ENCODE measurements around the gene TINCR.
A peak's percentile ranks its signal among the peaks of the same experiment; 100 is the strongest.

Gene TINCR

GRCh38 chr19:5534787-5535586, 32.8 kb downstream of the TINCR start:
- no peaks in the 10 kb centered on the region for H3K36me3 ChIP-seq (ENCODE audit: insufficient read depth)
- H2AFZ ChIP-seq (ENCODE audit: low read depth) = no peak overlapping the region
- H3K4me3 ChIP-seq (IDR thresholded peaks at IDR 0.05; ENCODE audit: insufficient read depth, low read depth, low read length) = no peak overlapping the region
- H3K9ac ChIP-seq = no peak overlapping the region
- TF ChIP-seq CTCF (conservative IDR thresholded peaks at IDR 0.05; ENCODE audit: low read depth, low read length) = peak; percentile 82
- no peak overlapping the region for H3K27ac ChIP-seq
- H4K20me1 ChIP-seq (ENCODE audit: insufficient read depth) = no peaks in the 10 kb centered on the region
- peaks cover 26% of the 10 kb centered on the region; the same call in 1 of the 2 replicates for H3K27me3 ChIP-seq (ENCODE audit: insufficient read depth, low read depth)
- no peak overlapping the region for H3K4me2 ChIP-seq
- H3K4me1 ChIP-seq (ENCODE audit: low read depth, poor library complexity, severe bottlenecking) = no peaks in the 10 kb centered on the region
- no peaks in the 10 kb centered on the region for H3K79me2 ChIP-seq (ENCODE audit: insufficient read depth, low read depth)

- H3K9ac ChIP-seq = no peak overlapping the region
- H3K27ac ChIP-seq = no peak overlapping the region
- no peak overlapping the region for H3K4me3 ChIP-seq (IDR thresholded peaks at IDR 0.05; ENCODE audit: insufficient read depth, low read depth, low read length)
- H2AFZ ChIP-seq (ENCODE audit: low read depth) = no peak overlapping the region
- no peaks in the 10 kb centered on the region for H3K36me3 ChIP-seq (ENCODE audit: insufficient read depth)
- peaks cover 42% of the 10 kb centered on the region; the same call in 1 of the 2 replicates for H3K27me3 ChIP-seq (ENCODE audit: insufficient read depth, low read depth)
- H3K4me2 ChIP-seq = no peak overlapping the region
- no peaks in the 10 kb centered on the region for H3K4me1 ChIP-seq (ENCODE audit: low read depth, poor library complexity, severe bottlenecking)
- H3K79me2 ChIP-seq (ENCODE audit: insufficient read depth, low read depth) = no peaks in the 10 kb centered on the region
- TF ChIP-seq CTCF (conservative IDR thresholded peaks at IDR 0.05; ENCODE audit: low read depth, low read length) = no peak
- H4K20me1 ChIP-seq (ENCODE audit: insufficient read depth) = no peaks in the 10 kb centered on the region
These were observed 34.5 kb downstream of the TINCR start for GRCh38 chr19:5533257-5533656.

- Histone ChIP-seq H2AFZ (ENCODE audit: low read depth) (no peak overlapping the region), H3K9ac (no peak overlapping the region), H3K36me3 (ENCODE audit: insufficient read depth) (no peaks in the 10 kb centered on the region), H3K79me2 (ENCODE audit: insufficient read depth, low read depth) (no peaks in the 10 kb centered on the region), H4K20me1 (ENCODE audit: insufficient read depth) (no peaks in the 10 kb centered on the region), H3K27ac (no peak overlapping the region), H3K4me2 (no peak overlapping the region), H3K27me3 (ENCODE audit: insufficient read depth, low read depth) (peaks cover 49% of the 10 kb centered on the region; the same call in 1 of the 2 replicates), H3K4me1 (ENCODE audit: low read depth, poor library complexity, severe bottlenecking) (no peaks in the 10 kb centered on the region), H3K4me3 (IDR thresholded peaks at IDR 0.05; ENCODE audit: insufficient read depth, low read depth, low read length) (no peak overlapping the region)
- TF ChIP-seq CTCF (conservative IDR thresholded peaks at IDR 0.05; ENCODE audit: low read depth, low read length) = no peak
These were observed 37.1 kb downstream of the TINCR start for GRCh38 chr19:5530701-5531100.

GRCh38 chr19:5526691-5527090, 41.1 kb downstream of the TINCR start:
- Histone ChIP-seq H3K4me1 (ENCODE audit: low read depth, poor library complexity, severe bottlenecking) (no peaks in the 10 kb centered on the region), H3K79me2 (ENCODE audit: insufficient read depth, low read depth) (no peaks in the 10 kb centered on the region), H3K27me3 (ENCODE audit: insufficient read depth, low read depth) (peaks cover 51% of the 10 kb centered on the region), H3K4me3 (IDR thresholded peaks at IDR 0.05; ENCODE audit: insufficient read depth, low read depth, low read length) (no peak overlapping the region), H3K27ac (no peak overlapping the region), H2AFZ (ENCODE audit: low read depth) (no peak overlapping the region), H3K36me3 (ENCODE audit: insufficient read depth) (no peaks in the 10 kb centered on the region), H3K4me2 (no peak overlapping the region), H3K9ac (no peak overlapping the region), H4K20me1 (ENCODE audit: insufficient read depth) (no peaks in the 10 kb centered on the region)
- no peak for TF ChIP-seq CTCF (conservative IDR thresholded peaks at IDR 0.05; ENCODE audit: low read depth, low read length)
